Measurements from ENCODE around the gene TCF7L2. TPM values are rescaled to one million over a fixed set of nuclear protein-coding genes. Genes with fewer than 3 reads are reported as not detected.

TCF7L2 gene
- total RNA-seq, 2 experiments from 2014 or later: 1.3 to 8.5 TPM

- no TSS peak for BruUV-seq (replicated peaks)
- Histone ChIP-seq H3K4me2 (ENCODE audit: low read length) (no peak overlapping the region; the same call in 1 of the 2 replicates), H3K27ac (ENCODE audit: low read depth, low read length, poor library complexity, severe bottlenecking) (no peak overlapping the region), H3K36me3 (ENCODE audit: insufficient read depth, low read length) (no peaks in the 10 kb centered on the region), H3K9me2 (ENCODE audit: insufficient read depth, low read length) (no peaks in the 10 kb centered on the region), H3K4me3 (ENCODE audit: low read depth, low read length, poor library complexity, severe bottlenecking) (no peak overlapping the region), H3K4me1 (ENCODE audit: insufficient read depth, low read length, poor library complexity, severe bottlenecking) (peaks cover 18% of the 10 kb centered on the region), H3K79me2 (ENCODE audit: insufficient read depth, low read depth, low read length) (no peaks in the 10 kb centered on the region), H4K20me1 (ENCODE audit: insufficient read depth, low read length) (peaks cover 7% of the 10 kb centered on the region), H2AFZ (ENCODE audit: low read length) (no peak overlapping the region), H3K9me3 (ENCODE audit: low read length) (no peaks in the 10 kb centered on the region)
- ChIA-PET CTCF (ENCODE audit: unreplicated experiment) (no interaction called here), POLR2A (interaction anchor here (0.8 to 1.0 kb wide), 2 partner anchors 9 to 20 kb away, joined by 3 to 10 read pairs; no protein-coding TSS in a partner anchor)
- intact Hi-C loops (cut with micrococcal nuclease; ENCODE audit: unreplicated experiment): no loop called here
- TF ChIP-seq EZH2phosphoT487 (IDR thresholded peaks at IDR 0.05; ENCODE audit: borderline replicate concordance, low read depth, low read length) (no peak), CTCF (conservative IDR thresholded peaks at IDR 0.05; ENCODE audit: low read length) (no peak)
- no peak for DNase-seq (ENCODE audit: low spot score)
These were observed 36.6 kb downstream of the TCF7L2 start for GRCh38 chr10:112986544-112987190.

GRCh38 chr10:112988839-112989406 is 38.9 kb downstream of the TCF7L2 start:
- no peak overlapping the region for H3K27ac ChIP-seq (ENCODE audit: low read depth, low read length, poor library complexity, severe bottlenecking)
- no peaks in the 10 kb centered on the region for H3K79me2 ChIP-seq (ENCODE audit: insufficient read depth, low read depth, low read length)
- no peak overlapping the region for H3K4me3 ChIP-seq (ENCODE audit: low read depth, low read length, poor library complexity, severe bottlenecking)
- intact Hi-C loops (cut with micrococcal nuclease; ENCODE audit: unreplicated experiment): no loop called here
- ChIA-PET CTCF (ENCODE audit: unreplicated experiment) (no interaction called here), POLR2A (no interaction called here)
- H3K36me3 ChIP-seq (ENCODE audit: insufficient read depth, low read length): no peaks in the 10 kb centered on the region
- DNase-seq (ENCODE audit: low spot score): no peak
- no TSS peak for BruUV-seq (replicated peaks)
- TF ChIP-seq EZH2phosphoT487 (IDR thresholded peaks at IDR 0.05; ENCODE audit: borderline replicate concordance, low read depth, low read length): no peak
- no peak for TF ChIP-seq CTCF (conservative IDR thresholded peaks at IDR 0.05; ENCODE audit: low read length)
- H3K4me2 ChIP-seq (ENCODE audit: low read length): no peak overlapping the region
- H4K20me1 ChIP-seq (ENCODE audit: insufficient read depth, low read length): no peaks in the 10 kb centered on the region
- H3K4me1 ChIP-seq (ENCODE audit: insufficient read depth, low read length, poor library complexity, severe bottlenecking): peaks cover 10% of the 10 kb centered on the region
- no peaks in the 10 kb centered on the region for H3K9me2 ChIP-seq (ENCODE audit: insufficient read depth, low read length)
- no peak overlapping the region for H2AFZ ChIP-seq (ENCODE audit: low read length)
- no peaks in the 10 kb centered on the region for H3K9me3 ChIP-seq (ENCODE audit: low read length)

- Histone ChIP-seq H4K20me1 (ENCODE audit: insufficient read depth, low read length) (no peaks in the 10 kb centered on the region), H3K4me3 (ENCODE audit: low read depth, low read length, poor library complexity, severe bottlenecking) (no peak overlapping the region), H3K27ac (ENCODE audit: low read depth, low read length, poor library complexity, severe bottlenecking) (no peak overlapping the region), H3K36me3 (ENCODE audit: insufficient read depth, low read length) (no peaks in the 10 kb centered on the region), H2AFZ (ENCODE audit: low read length) (no peak overlapping the region), H3K4me2 (ENCODE audit: low read length) (no peak overlapping the region), H3K9me2 (ENCODE audit: insufficient read depth, low read length) (no peaks in the 10 kb centered on the region), H3K4me1 (ENCODE audit: insufficient read depth, low read length, poor library complexity, severe bottlenecking) (peaks cover 10% of the 10 kb centered on the region), H3K9me3 (ENCODE audit: low read length) (no peaks in the 10 kb centered on the region), H3K79me2 (ENCODE audit: insufficient read depth, low read depth, low read length) (no peaks in the 10 kb centered on the region)
- TF ChIP-seq EZH2phosphoT487 (IDR thresholded peaks at IDR 0.05; ENCODE audit: borderline replicate concordance, low read depth, low read length): no peak
- TF ChIP-seq CTCF (conservative IDR thresholded peaks at IDR 0.05; ENCODE audit: low read length): no peak
- CTCF ChIA-PET (ENCODE audit: unreplicated experiment): no interaction called here
- intact Hi-C loops (cut with micrococcal nuclease; ENCODE audit: unreplicated experiment): no loop called here
- POLR2A ChIA-PET: interaction anchor here (1.8 kb wide), 1 partner anchor 12 kb away, joined by 5 read pairs; no protein-coding TSS in a partner anchor
- DNase-seq (ENCODE audit: low spot score): no peak
- no TSS peak for BruUV-seq (replicated peaks)
These were observed 39.8 kb downstream of the TCF7L2 start for GRCh38 chr10:112989826-112990225.
